HepG2 (cell line): ENCODE measurements around the gene P4HB. TPM values are rescaled to one million over a fixed set of nuclear protein-coding genes. Genes with fewer than 3 reads are reported as not detected.
A peak's percentile ranks its signal among the peaks of the same experiment; 100 is the strongest.

Experiments used
- AFF4 ChIP-seq: sonication (generic); formaldehyde crosslinking; IDR thresholded peaks from 2 replicates; pipeline ENCODE4 v1.4.0; 2020; ENCODE audit warnings: missing genetic modification reagents
- ATRX ChIP-seq: sonication (generic); formaldehyde crosslinking; IDR thresholded peaks from 2 replicates; pipeline ENCODE4 v1.4.0; 2020; ENCODE audit warnings: missing genetic modification reagents, borderline replicate concordance
- CCDC6 ChIP-seq: sonication (generic); formaldehyde crosslinking; IDR thresholded peaks from 2 replicates; pipeline ENCODE4 v1.8.1; 2022; ENCODE audit warnings: mild to moderate bottlenecking, missing genetic modification reagents, moderate library complexity
- MIXL1 ChIP-seq: IDR thresholded peaks from 2 replicates; pipeline ENCODE4 v1.6.1; 2016
- MZF1 ChIP-seq: sonication (generic); formaldehyde crosslinking; IDR thresholded peaks from 2 replicates; pipeline ENCODE4 v1.8.1; 2023; ENCODE audit warnings: mild to moderate bottlenecking, missing genetic modification reagents, borderline replicate concordance
- RAD21 ChIP-seq: fragments of 450-650 bp; formaldehyde crosslinking; IDR thresholded peaks from 2 replicates; pipeline ENCODE4 v1.5.0; 2020; ENCODE audit warnings: mild to moderate bottlenecking
- REXO4 ChIP-seq: sonication (generic); formaldehyde crosslinking; IDR thresholded peaks from 2 replicates; pipeline ENCODE4 v1.8.0; 2022; ENCODE audit warnings: missing genetic modification reagents, mild to moderate bottlenecking, borderline replicate concordance
- RFXAP ChIP-seq: sonication (generic); formaldehyde crosslinking; IDR thresholded peaks from 2 replicates; pipeline ENCODE4 v1.4.0; 2020; ENCODE audit warnings: missing genetic modification reagents, borderline replicate concordance
- RORA ChIP-seq: sonication (generic); formaldehyde crosslinking; IDR thresholded peaks from 2 replicates; pipeline ENCODE4 v1.5.0; 2020; ENCODE audit warnings: mild to moderate bottlenecking, missing genetic modification reagents, moderate library complexity
- SPEN ChIP-seq: sonication (generic); formaldehyde crosslinking; IDR thresholded peaks from 2 replicates; pipeline ENCODE4 v1.5.1; 2020; ENCODE audit warnings: low read depth, mild to moderate bottlenecking, missing genetic modification reagents
- TCF7L2 ChIP-seq: IDR thresholded peaks from 2 replicates; pipeline ENCODE4 v1.6.1; 2011; ENCODE audit warnings: mild to moderate bottlenecking, low read depth, low read length, moderate library complexity
- ZNF234 ChIP-seq: sonication (generic); formaldehyde crosslinking; conservative IDR thresholded peaks from 2 replicates; pipeline ENCODE4 v1.5.1; 2020; ENCODE audit warnings: mild to moderate bottlenecking, missing genetic modification reagents
- ZNF329 ChIP-seq: sonication (generic); formaldehyde crosslinking; IDR thresholded peaks from 2 replicates; pipeline ENCODE4 v1.9.0; 2021; ENCODE audit warnings: low read depth, mild to moderate bottlenecking, missing genetic modification reagents
- ZNF496 ChIP-seq: sonication (generic); formaldehyde crosslinking; IDR thresholded peaks from 2 replicates; pipeline ENCODE4 v1.8.1; 2023; ENCODE audit warnings: mild to moderate bottlenecking, moderate library complexity, missing genetic modification reagents; ENCODE audit not compliant: insufficient replicate concordance
- ZNF580 ChIP-seq: IDR thresholded peaks from 2 replicates; pipeline ENCODE4 v1.6.1; 2016; ENCODE audit warnings: low read depth, borderline replicate concordance
- polyA plus RNA-seq, 8 experiments: library from polyadenylated mRNA; depleted of rRNA in 3 of 8; stranded (reverse) in 7 of 8; unstranded in 1 of 8; fragments of >200 nt; fragmentation: Illumina TruSeq in 4 of 8; extraction: Trizol in 4 of 8; gene quantifications; 2 replicates each; pipeline versions ENCODE4 v1.2.1 to v1.2.3, GENCODE V29; 2011 to 2016; ENCODE audit warnings: low read depth in 4 of 8, missing spikeins in 1 of 8, mixed read lengths in 1 of 8; ENCODE audit not compliant: insufficient read depth in 1 of 8
- total RNA-seq, 5 experiments: library from RNA; depleted of rRNA; stranded (reverse); fragments of >200 nt; fragmentation: Illumina TruSeq; extraction: Trizol; gene quantifications; 2 replicates each; pipeline ENCODE4 v1.2.3, GENCODE V29; 2016; ENCODE audit warnings: low read depth in 1 of 5
- TF ChIP-seq, protein P1 (sequence below): sonication (generic); formaldehyde crosslinking; IDR thresholded peaks from 2 replicates; pipeline ENCODE4 v1.4.0; 2020; ENCODE audit warnings: missing genetic modification reagents
- TF ChIP-seq, protein P2 (sequence below): IDR thresholded peaks from 2 replicates; pipeline ENCODE4 v1.6.1; 2016; ENCODE audit warnings: control low read depth
- TF ChIP-seq, protein P3 (sequence below): sonication (generic); formaldehyde crosslinking; IDR thresholded peaks from 2 replicates; pipeline ENCODE4 v1.5.0; 2020; ENCODE audit warnings: mild to moderate bottlenecking, missing genetic modification reagents

The P4HB gene
- total and polyA plus RNA-seq, 2 of the 13 experiments (the other 11 are each of a cell fraction or from before 2014, with no cell fraction given): 185 to 782 TPM

- TF ChIP-seq ZNF496 (no peak), ATRX (CRISPR knock-in tag) (no peak), REXO4 (CRISPR knock-in tag) (no peak), MZF1 (CRISPR knock-in tag) (no peak), ZNF580 (0 out of 2 replicates have a peak, but pooled peaks have one; percentile 48), RORA (CRISPR knock-in tag) (no peak), SPEN (peak; percentile 46; the same call in 1 of the 2 replicates), CCDC6 (CRISPR knock-in tag) (no peak), ZNF329 (CRISPR knock-in tag) (no peak), MIXL1 (CRISPR knock-in tag) (no peak), RFXAP (no peak), ZNF234 (CRISPR knock-in tag) (no peak), RAD21 (CRISPR knock-in tag) (peak; percentile 25; the same call in 1 of the 2 replicates), AFF4 (CRISPR knock-in tag) (no peak), TCF7L2 (no peak)
- TF ChIP-seq, protein P1, sequence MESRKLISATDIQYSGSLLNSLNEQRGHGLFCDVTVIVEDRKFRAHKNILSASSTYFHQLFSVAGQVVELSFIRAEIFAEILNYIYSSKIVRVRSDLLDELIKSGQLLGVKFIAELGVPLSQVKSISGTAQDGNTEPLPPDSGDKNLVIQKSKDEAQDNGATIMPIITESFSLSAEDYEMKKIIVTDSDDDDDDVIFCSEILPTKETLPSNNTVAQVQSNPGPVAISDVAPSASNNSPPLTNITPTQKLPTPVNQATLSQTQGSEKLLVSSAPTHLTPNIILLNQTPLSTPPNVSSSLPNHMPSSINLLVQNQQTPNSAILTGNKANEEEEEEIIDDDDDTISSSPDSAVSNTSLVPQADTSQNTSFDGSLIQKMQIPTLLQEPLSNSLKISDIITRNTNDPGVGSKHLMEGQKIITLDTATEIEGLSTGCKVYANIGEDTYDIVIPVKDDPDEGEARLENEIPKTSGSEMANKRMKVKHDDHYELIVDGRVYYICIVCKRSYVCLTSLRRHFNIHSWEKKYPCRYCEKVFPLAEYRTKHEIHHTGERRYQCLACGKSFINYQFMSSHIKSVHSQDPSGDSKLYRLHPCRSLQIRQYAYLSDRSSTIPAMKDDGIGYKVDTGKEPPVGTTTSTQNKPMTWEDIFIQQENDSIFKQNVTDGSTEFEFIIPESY: no peak
- TF ChIP-seq, protein P2, sequence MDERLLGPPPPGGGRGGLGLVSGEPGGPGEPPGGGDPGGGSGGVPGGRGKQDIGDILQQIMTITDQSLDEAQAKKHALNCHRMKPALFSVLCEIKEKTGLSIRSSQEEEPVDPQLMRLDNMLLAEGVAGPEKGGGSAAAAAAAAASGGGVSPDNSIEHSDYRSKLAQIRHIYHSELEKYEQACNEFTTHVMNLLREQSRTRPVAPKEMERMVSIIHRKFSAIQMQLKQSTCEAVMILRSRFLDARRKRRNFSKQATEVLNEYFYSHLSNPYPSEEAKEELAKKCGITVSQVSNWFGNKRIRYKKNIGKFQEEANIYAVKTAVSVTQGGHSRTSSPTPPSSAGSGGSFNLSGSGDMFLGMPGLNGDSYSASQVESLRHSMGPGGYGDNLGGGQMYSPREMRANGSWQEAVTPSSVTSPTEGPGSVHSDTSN (CRISPR knock-in tag): no peak
- TF ChIP-seq, protein P3, sequence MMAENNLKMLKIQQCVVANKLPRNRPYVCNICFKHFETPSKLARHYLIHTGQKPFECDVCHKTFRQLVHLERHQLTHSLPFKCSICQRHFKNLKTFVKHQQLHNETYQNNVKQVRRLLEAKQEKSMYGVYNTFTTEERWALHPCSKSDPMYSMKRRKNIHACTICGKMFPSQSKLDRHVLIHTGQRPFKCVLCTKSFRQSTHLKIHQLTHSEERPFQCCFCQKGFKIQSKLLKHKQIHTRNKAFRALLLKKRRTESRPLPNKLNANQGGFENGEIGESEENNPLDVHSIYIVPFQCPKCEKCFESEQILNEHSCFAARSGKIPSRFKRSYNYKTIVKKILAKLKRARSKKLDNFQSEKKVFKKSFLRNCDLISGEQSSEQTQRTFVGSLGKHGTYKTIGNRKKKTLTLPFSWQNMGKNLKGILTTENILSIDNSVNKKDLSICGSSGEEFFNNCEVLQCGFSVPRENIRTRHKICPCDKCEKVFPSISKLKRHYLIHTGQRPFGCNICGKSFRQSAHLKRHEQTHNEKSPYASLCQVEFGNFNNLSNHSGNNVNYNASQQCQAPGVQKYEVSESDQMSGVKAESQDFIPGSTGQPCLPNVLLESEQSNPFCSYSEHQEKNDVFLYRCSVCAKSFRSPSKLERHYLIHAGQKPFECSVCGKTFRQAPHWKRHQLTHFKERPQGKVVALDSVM (CRISPR knock-in tag): no peak
Measured at GRCh38 chr17:81863833-81864768, 3.8 kb upstream of the P4HB start (continued).
